K562 (cell line): ENCODE data around the gene COL15A1. TPM values are rescaled to one million over a fixed set of nuclear protein-coding genes. Genes with fewer than 3 reads are reported as not detected.

Experiments used
- ATAC-seq: fragments of 200-7000 bp; cut with Tn5 transposase; 3 replicates; pipeline ENCODE4 v1.9.1; 2020; ENCODE audit warnings: moderate library complexity
- BruUV-seq: library from RNA; stranded (reverse); fragments of 400-500 nt; replicated peaks from 2 replicates; lab custom pipeline; 2021; lab: Mats Ljungman, UMichigan
- CTCF ChIA-PET: fragments of 300-600 bp; formaldehyde crosslinking; extraction: SDS; loops from one replicate; lab custom pipeline; 2021; ENCODE audit warnings: low intra/inter-chr PET ratio; lab: Yijun Ruan, JAX
- POLR2A ChIA-PET: fragments of 300-600, 350-650 bp; sonication (Branson Sonifier 250); formaldehyde crosslinking; extraction: SDS; loops from one replicate; lab custom pipeline; 2021; ENCODE audit warnings: antibody characterized with exemption, inconsistent platforms; lab: Yijun Ruan, JAX
- DNase-seq, 4 experiments: peaks; one replicate each; pipeline versions ENCODE4 v3.0.0 to v3.0.0-alpha.2; 2011 to 2018; ENCODE audit warnings: low spot score in 3 of 4, mixed read lengths in 3 of 4; ENCODE audit errors: extremely low read depth in 1 of 4
- FAIRE-seq: peaks from 2 replicates; lab custom pipeline; 2011; peaks lifted over from hg19 to GRCh38; lab: Jason Lieb, UNC
- H2AFZ ChIP-seq: 2 replicates; pipeline ENCODE4 v1.6.0; 2011; ENCODE audit warnings: low read depth, low read length, control low read depth, inconsistent platforms
- H3K27ac ChIP-seq: fragments of 200-600 bp; 3 replicates; pipeline ENCODE4 v1.8.0; 2011; ENCODE audit warnings: low read depth, mild to moderate bottlenecking, control low read depth, inconsistent platforms, low read length, moderate library complexity, mixed read lengths; ENCODE audit errors: extremely low read depth
- H3K27me3 ChIP-seq, 2 experiments: fragments of 300-600 bp in 1 of 2; 2 replicates in 1 of 2; 3 replicates in 1 of 2; pipeline versions ENCODE4 v1.6.0 to v1.8.0; 2011; ENCODE audit warnings: inconsistent platforms in 2 of 2, low read length in 2 of 2, mild to moderate bottlenecking in 1 of 2, mixed read lengths in 1 of 2, moderate library complexity in 1 of 2; ENCODE audit not compliant: control insufficient read depth in 2 of 2, insufficient read depth in 2 of 2
- H3K36me3 ChIP-seq: fragments of 300-600 bp; 3 replicates; pipeline ENCODE4 v1.8.0; 2011; ENCODE audit warnings: mild to moderate bottlenecking, low read length, inconsistent platforms; ENCODE audit not compliant: control insufficient read depth, insufficient read depth
- H3K4me1 ChIP-seq, 2 experiments: fragments of 200-600 bp in 1 of 2; replicated peaks in 1 of 2; 2 replicates in 1 of 2; 3 replicates in 1 of 2; pipeline versions ENCODE4 v1.5.1 to v1.8.0; 2011; ENCODE audit warnings: inconsistent platforms in 2 of 2, low read length in 2 of 2, mild to moderate bottlenecking in 1 of 2, mixed read lengths in 1 of 2, moderate library complexity in 1 of 2; ENCODE audit not compliant: control insufficient read depth in 2 of 2, insufficient read depth in 2 of 2
- H3K4me2 ChIP-seq: 2 replicates; pipeline ENCODE4 v1.6.1; 2011; ENCODE audit warnings: low read length, control low read depth, inconsistent platforms, mixed read lengths; ENCODE audit not compliant: insufficient read depth
- H3K4me3 ChIP-seq: fragments of 200-600 bp; sonication (generic), shearing (Covaris generic); 2 replicates; pipeline ENCODE4 v1.5.1; 2016; ENCODE audit warnings: control low read depth, inconsistent platforms
- H3K79me2 ChIP-seq: fragments of 200-600 bp; 3 replicates; pipeline ENCODE4 v1.8.0; 2011; ENCODE audit warnings: low read length, inconsistent platforms; ENCODE audit not compliant: control insufficient read depth, insufficient read depth
- H3K9ac ChIP-seq, 2 experiments: 2 replicates each; pipeline versions ENCODE4 v1.6.0 to v1.6.1; 2011; ENCODE audit warnings: low read depth in 2 of 2, low read length in 2 of 2, control low read depth in 1 of 2, inconsistent platforms in 1 of 2, mild to moderate bottlenecking in 1 of 2, mixed read lengths in 1 of 2; ENCODE audit not compliant: insufficient read depth in 1 of 2
- H3K9me1 ChIP-seq: one replicate; pipeline ENCODE4 v1.6.0; 2011; ENCODE audit warnings: inconsistent platforms, mild to moderate bottlenecking, low read length, moderate library complexity; ENCODE audit not compliant: control insufficient read depth, insufficient read depth
- H3K9me3 ChIP-seq: replicated peaks from 2 replicates; pipeline ENCODE4 v1.5.1; 2011; ENCODE audit warnings: low read depth, low read length, inconsistent platforms; ENCODE audit not compliant: control insufficient read depth, insufficient read depth
- H4K20me1 ChIP-seq: replicated peaks from 2 replicates; pipeline ENCODE4 v1.6.1; 2011; ENCODE audit warnings: low read length, inconsistent platforms, mixed read lengths; ENCODE audit not compliant: control insufficient read depth, insufficient read depth
- PHF20 ChIP-seq: fragments of 450-650 bp; IDR thresholded peaks from 2 replicates; pipeline ENCODE4 v1.6.1; 2018; ENCODE audit not compliant: partially characterized antibody
- RBM25 ChIP-seq: fragments of 200-400 bp; formaldehyde crosslinking; IDR thresholded peaks from 2 replicates; pipeline ENCODE4 v1.6.1; 2018; ENCODE audit warnings: low read length, low read depth, moderate library complexity; ENCODE audit not compliant: severe bottlenecking
- RFX1 ChIP-seq: fragments of 450-650 bp; IDR thresholded peaks from 2 replicates; pipeline ENCODE4 v1.6.1; 2016; ENCODE audit warnings: mild to moderate bottlenecking, moderate library complexity
- ZNF174 ChIP-seq: fragments of 250-450 bp; sonication (Bioruptor Pico); IDR thresholded peaks from 2 replicates; pipeline ENCODE4 v1.4.0; 2020; ENCODE audit warnings: mild to moderate bottlenecking
- ZNF316 ChIP-seq: fragments of 450-650 bp; IDR thresholded peaks from 2 replicates; pipeline ENCODE4 v1.6.1; 2016
- WGBS: fragments of 100-300 bp; shearing (Covaris generic); methylation state at CpG from one replicate; pipeline ENCODE4 v1.1.6; 2016; ENCODE audit warnings: low coverage, mixed read lengths; ENCODE audit not compliant: insufficient coverage; ENCODE audit errors: missing lambda C conversion rate; 5-methylcytosine and 5-hydroxymethylcytosine counted together
- in situ Hi-C: fragments of 300-500 bp; cut with MboI; formaldehyde crosslinking; loops from 4 replicates; pipeline ENCODE4 v1.15.0; 2018; ENCODE audit warnings: inconsistent platforms, mixed read lengths
- intact Hi-C: fragments of 100-400 bp; cut with micrococcal nuclease; formaldehyde crosslinking; loops from 2 replicates; pipeline ENCODE4 v1.14.2; 2022
- polyA plus RNA-seq, 8 experiments: library from polyadenylated mRNA; depleted of rRNA in 4 of 8; stranded (reverse) in 5 of 8; unstranded in 3 of 8; fragments of >200 nt; fragmentation: Nextera tagmentation in 2 of 8; fragmentation: Illumina TruSeq in 1 of 8; extraction: Ambion mirVana in 2 of 8; extraction: Trizol in 1 of 8; gene quantifications; 2 replicates each; pipeline versions ENCODE4 v1.2.1 to v1.2.3, GENCODE V29; 2011 to 2014; ENCODE audit warnings: inconsistent platforms in 1 of 8, missing spikeins in 1 of 8
- total RNA-seq, 7 experiments: library from RNA; depleted of rRNA in 6 of 7; stranded (reverse); fragments of >200 nt in 6 of 7; fragmentation: Illumina TruSeq in 2 of 7; extraction: Trizol in 2 of 7; gene quantifications; 2 replicates each; pipeline versions ENCODE4 v1.2.1 to v1.2.3, GENCODE V29; 2011 to 2021; ENCODE audit warnings: low replicate concordance in 1 of 7

The COL15A1 gene
- total and polyA plus RNA-seq, 9 of the 15 experiments (the other 6 are each of a cell fraction or from before 2014, with no cell fraction given): 0.46 to 5.1 (median 2.6) TPM

GRCh38 chr9:99039505-99040182, 95.9 kb downstream of the COL15A1 start:
- CTCF ChIA-PET: no interaction called here
- intact Hi-C loops: no loop called here

GRCh38 chr9:99040251-99040900, 96.7 kb downstream of the COL15A1 start:
- 60% methylated on average over 10 of the region's 10 CpGs for WGBS
- intact Hi-C loops: no loop called here
- in situ Hi-C loops: no loop called here
- no peak overlapping the region for H3K9ac ChIP-seq
- H4K20me1 ChIP-seq: no peaks in the 10 kb centered on the region
- H3K4me1 ChIP-seq: no peaks in the 10 kb centered on the region
- peak overlapping the region; percentile 13; the same call in 1 of the 2 replicates for H2AFZ ChIP-seq
- H3K27me3 ChIP-seq: no peaks in the 10 kb centered on the region
- H3K36me3 ChIP-seq: no peaks in the 10 kb centered on the region
- BruUV-seq: no TSS peak
- FAIRE-seq (no peak), ATAC-seq (no peak), DNase-seq (no peak)
- no peak overlapping the region for H3K27ac ChIP-seq
- H3K4me2 ChIP-seq: no peak overlapping the region
- H3K4me3 ChIP-seq: no peak overlapping the region
- no peaks in the 10 kb centered on the region for H3K79me2 ChIP-seq
- no peaks in the 10 kb centered on the region for H3K9me1 ChIP-seq
- POLR2A ChIA-PET: interaction anchor here (0.6 to 1.4 kb wide), 5 partner anchors 10 to 1564 kb away, joined by 3 to 6 read pairs (median 3); no protein-coding TSS in a partner anchor
- peaks cover 2% of the 10 kb centered on the region; the same call in 1 of the 2 replicates for H3K9me3 ChIP-seq
- TF ChIP-seq RBM25 (no peak), ZNF316 (0 out of 2 replicates have a peak, but pooled peaks have one; percentile 13)
- TF ChIP-seq, all 486 proteins: peak for 1
- CTCF ChIA-PET: no interaction called here

More at GRCh38 chr9:99039505-99040182, 95.9 kb downstream of the COL15A1 start:
- H3K27ac ChIP-seq: no peak overlapping the region
- H3K4me3 ChIP-seq: no peak overlapping the region
- H3K36me3 ChIP-seq: no peaks in the 10 kb centered on the region
- no peak overlapping the region for H3K9ac ChIP-seq
- no peak overlapping the region for H3K4me2 ChIP-seq
- H3K4me1 ChIP-seq: no peaks in the 10 kb centered on the region
- no peak overlapping the region for H2AFZ ChIP-seq
- no peaks in the 10 kb centered on the region for H3K9me3 ChIP-seq
- in situ Hi-C loops: no loop called here
- ATAC-seq (no peak), DNase-seq (no peak), FAIRE-seq (no peak)
- TF ChIP-seq RFX1 (no peak), ZNF174 (CRISPR knock-in tag) (no peak), PHF20 (no peak)
- BruUV-seq: no TSS peak
- POLR2A ChIA-PET: interaction anchor here (0.6 to 1.4 kb wide), 6 partner anchors 10 to 1564 kb away, joined by 3 to 6 read pairs (median 3); no protein-coding TSS in a partner anchor
- no peaks in the 10 kb centered on the region for H3K9me1 ChIP-seq
- no peaks in the 10 kb centered on the region for H3K27me3 ChIP-seq
- no peaks in the 10 kb centered on the region for H3K79me2 ChIP-seq
- 32% methylated on average over 2 of the region's 2 CpGs for WGBS
- H4K20me1 ChIP-seq: no peaks in the 10 kb centered on the region
